HG02973 (cell line): Measurements from ENCODE around the gene RNU2-1.
"Not testable (repeated sequence)": the region's sequence is repeated elsewhere in the genome, so short reads cannot be mapped to it uniquely, and the experiment has no call there.

Experiments
- ATAC-seq: cut with Tn5 transposase; IDR thresholded peaks from one replicate; pipeline ENCODE4 v1.9.1; 2021; ENCODE audit warnings: moderate library complexity; ENCODE audit not compliant: unreplicated experiment

The RNU2-1 gene

GRCh38 chr17:43216762-43217613, 16.8 kb downstream of the RNU2-1 start:
- ATAC-seq: no peak

GRCh38 chr17:43216369-43216761, 17.4 kb downstream of the RNU2-1 start:
- ATAC-seq: no peak

GRCh38 chr17:43215341-43215740, 18.4 kb downstream of the RNU2-1 start:
- no peak for ATAC-seq

GRCh38 chr17:43213545-43213944, 20.2 kb downstream of the RNU2-1 start:
- no peak for ATAC-seq

- no peak for ATAC-seq
Observed at GRCh38 chr17:43212641-43213490, 20.9 kb downstream of the RNU2-1 start.

DNA sequence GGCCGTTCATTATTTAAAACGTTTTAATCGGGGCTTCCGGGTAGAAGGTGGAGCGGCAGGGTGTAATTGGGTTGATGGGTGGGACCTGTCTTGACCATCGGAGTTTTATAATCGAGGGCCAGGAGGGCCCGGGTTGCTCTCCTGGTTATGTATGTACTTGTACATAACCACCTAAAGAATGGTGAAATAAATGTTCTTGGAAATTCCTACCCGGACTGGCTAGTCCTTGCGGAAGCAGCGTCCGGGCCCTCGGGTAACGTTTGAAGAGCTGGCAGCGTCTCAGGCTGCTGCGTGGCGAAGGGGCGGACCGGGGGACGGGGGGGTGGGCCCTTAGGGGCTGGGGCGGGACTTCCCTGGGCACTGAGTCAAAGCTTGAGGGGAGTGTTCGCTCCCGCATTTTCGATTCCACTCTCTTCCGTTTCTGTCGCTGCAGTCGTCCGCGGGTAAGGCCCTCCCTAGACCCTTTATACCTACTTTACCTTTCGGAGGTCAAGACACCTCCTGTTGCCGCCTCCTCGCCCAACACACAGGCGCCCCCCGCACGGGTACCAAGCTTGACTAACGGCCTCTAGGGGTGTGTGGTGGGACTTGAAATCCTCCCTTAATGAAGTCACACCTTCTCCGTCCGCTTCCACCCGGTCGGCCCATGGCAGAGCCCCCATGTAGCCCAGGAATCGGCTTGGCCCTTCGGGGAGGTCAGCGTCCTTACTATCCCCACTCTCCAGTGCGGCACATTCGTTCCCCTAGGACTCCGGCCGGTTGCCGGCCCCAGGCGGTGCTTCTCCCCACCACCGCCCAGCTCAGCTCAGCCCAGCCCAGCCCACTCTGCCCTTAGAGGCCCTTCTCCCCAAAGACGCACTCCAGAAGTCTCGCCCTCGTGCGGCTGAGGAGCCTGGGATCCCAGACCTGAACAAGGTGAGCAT, 22.0 kb downstream of the RNU2-1 start, which contains the start of gene TMEM106A:
TSS of gene TMEM106A (plus strand) at position 396 of the 923 bp plus-strand sequence. CDS start 1,167 bp downstream, outside the sequence.
- peak; percentile 55 for ATAC-seq

DNA sequence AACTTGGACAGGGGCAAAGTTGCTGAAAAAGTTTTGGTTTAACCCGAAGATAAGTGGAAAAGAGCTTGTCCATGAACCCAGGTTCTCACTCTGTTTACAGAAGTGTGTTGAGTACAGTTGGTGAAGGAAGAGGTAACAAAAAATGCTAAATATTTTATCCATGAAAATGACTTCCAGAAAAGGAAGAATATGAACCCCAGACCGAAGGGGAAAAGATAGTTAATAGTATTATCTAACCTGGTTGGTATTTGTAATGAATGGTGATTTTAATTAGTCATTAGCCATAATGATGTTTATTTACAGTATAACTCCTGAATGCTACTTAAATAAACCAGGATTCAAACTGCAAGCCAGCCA, 22.7 kb downstream of the RNU2-1 start:
- no peak for ATAC-seq

- ATAC-seq: no peak
Observed at GRCh38 chr17:43210576-43210975, 23.2 kb downstream of the RNU2-1 start.

DNA sequence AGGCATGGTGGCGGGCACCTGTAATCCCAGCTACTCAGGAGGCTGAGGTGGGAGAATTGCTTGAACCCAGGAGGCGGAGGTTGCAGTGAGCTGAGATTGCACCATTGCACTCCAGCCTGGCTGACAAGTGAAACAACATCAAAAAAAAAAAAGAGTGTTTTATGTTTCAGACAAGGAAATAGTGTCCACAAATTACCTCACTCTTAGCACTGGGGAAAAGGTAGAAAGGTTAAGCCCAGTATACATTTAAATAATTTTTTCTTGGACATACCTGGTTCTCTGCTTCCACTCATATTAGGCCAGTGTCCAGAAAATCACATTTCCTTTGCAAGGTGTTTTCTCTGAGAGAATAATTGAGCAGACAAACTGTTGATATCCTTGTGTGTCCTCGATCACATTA, 30.8 kb downstream of the RNU2-1 start:
- ATAC-seq: not testable (repeated sequence)

- no peak for ATAC-seq
Observed at GRCh38 chr17:43200127-43200526, 33.6 kb downstream of the RNU2-1 start.

DNA sequence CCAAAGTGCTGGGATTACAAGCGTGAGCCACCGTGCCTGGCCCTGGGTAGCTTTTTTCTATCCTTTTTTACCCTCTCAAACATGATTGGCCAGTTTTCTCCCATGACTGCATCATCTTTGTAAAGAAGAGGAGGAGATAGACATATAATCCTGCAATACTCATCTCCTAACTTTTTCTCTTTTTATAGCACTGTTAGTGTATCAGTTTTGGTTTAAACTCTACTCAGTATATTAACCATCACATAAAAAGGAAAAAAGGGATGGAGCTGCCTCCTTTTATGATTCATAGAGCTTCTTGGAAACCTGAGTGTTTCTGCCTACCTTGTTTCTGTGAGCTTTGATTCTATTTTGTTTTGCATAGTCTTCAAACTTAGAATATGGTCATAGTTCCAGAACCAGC, 34.1 kb downstream of the RNU2-1 start:
- ATAC-seq: no peak

DNA sequence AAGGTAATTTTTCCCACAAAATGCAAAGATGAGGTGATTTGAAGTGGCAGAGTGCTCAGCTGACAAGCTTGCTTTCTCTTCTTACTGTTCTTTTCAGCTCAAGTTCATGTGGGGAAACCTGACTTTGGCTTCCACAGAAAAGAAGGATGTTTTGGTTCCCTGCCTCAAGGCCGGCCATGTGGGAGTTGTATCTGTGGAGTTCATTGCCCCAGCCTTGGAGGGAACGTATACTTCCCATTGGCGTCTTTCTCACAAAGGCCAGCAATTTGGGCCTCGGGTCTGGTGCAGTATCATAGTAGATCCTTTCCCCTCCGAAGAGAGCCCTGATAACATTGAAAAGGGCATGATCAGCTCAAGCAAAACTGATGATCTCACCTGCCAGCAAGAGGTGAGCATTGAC, 40.5 kb downstream of the RNU2-1 start:
- ATAC-seq: no peak

GRCh38 chr17:43186656-43187055, 47.1 kb downstream of the RNU2-1 start:
- ATAC-seq: not testable (repeated sequence)

GRCh38 chr17:43183921-43184320, 49.9 kb downstream of the RNU2-1 start:
- ATAC-seq: no peak
